A673 (cell line): ENCODE results near the gene IGSF21. TPM values are rescaled to one million over a fixed set of nuclear protein-coding genes. Genes with fewer than 3 reads are reported as not detected.

Experiments
- Bru-seq: library from RNA; stranded (reverse); fragments of 400-500 nt; gene quantifications from one replicate; lab custom pipeline; 2021; lab: Mats Ljungman, UMichigan
- BruChase-seq, 2 experiments: library from RNA; stranded (reverse); fragments of 400-500 nt; gene quantifications; one replicate each; lab custom pipeline; 2021; lab: Mats Ljungman, UMichigan
- BruUV-seq: library from RNA; stranded (reverse); fragments of 400-500 nt; replicated peaks from 2 replicates; lab custom pipeline; 2021; lab: Mats Ljungman, UMichigan
- CTCF ChIA-PET: fragments of 300-600 bp; sonication (Branson Sonifier 250); formaldehyde crosslinking; loops from one replicate; lab custom pipeline; 2022; ENCODE audit warnings: antibody characterized with exemption; lab: Charles Lee
- POLR2A ChIA-PET: fragments of 300-600 bp; sonication (Branson Sonifier 250); formaldehyde crosslinking; loops from one replicate; lab custom pipeline; 2022; ENCODE audit warnings: antibody characterized with exemption; ENCODE audit not compliant: low non-redundant PET; lab: Charles Lee
- DNase-seq: peaks from one replicate; pipeline ENCODE4 v3.0.0-alpha.2; 2015; ENCODE audit warnings: low spot score
- H3K27ac ChIP-seq: fragments of 200-600 bp; sonication (generic); 2 replicates; pipeline ENCODE4 v1.5.1; 2016; ENCODE audit warnings: mixed run types, low read depth, mild to moderate bottlenecking, mixed read lengths, antibody characterized with exemption, low read length; ENCODE audit not compliant: poor library complexity, severe bottlenecking
- H3K27me3 ChIP-seq: fragments of 200-600 bp; sonication (generic); replicated peaks from 2 replicates; pipeline ENCODE4 v1.6.1; 2017; ENCODE audit warnings: mixed run types, low read depth, mild to moderate bottlenecking, mixed read lengths, antibody characterized with exemption, low read length; ENCODE audit not compliant: insufficient read depth, poor library complexity
- H3K36me3 ChIP-seq: fragments of 200-600 bp; sonication (generic); 2 replicates; pipeline ENCODE4 v1.6.1; 2016; ENCODE audit warnings: mixed run types, mild to moderate bottlenecking, mixed read lengths, antibody characterized with exemption, low read length; ENCODE audit not compliant: insufficient read depth, poor library complexity, severe bottlenecking
- H3K4me1 ChIP-seq: fragments of 200-600 bp; sonication (generic); 2 replicates; pipeline ENCODE4 v1.6.1; 2017; ENCODE audit warnings: mixed run types, mild to moderate bottlenecking, mixed read lengths, antibody characterized with exemption, low read length; ENCODE audit not compliant: insufficient read depth, poor library complexity, severe bottlenecking
- H3K4me3 ChIP-seq: fragments of 200-600 bp; sonication (generic); 2 replicates; pipeline ENCODE4 v1.5.1; 2016; ENCODE audit warnings: low read depth, mixed run types, mild to moderate bottlenecking, mixed read lengths, low read length; ENCODE audit not compliant: poor library complexity, severe bottlenecking
- H3K9me3 ChIP-seq: fragments of 200-600 bp; sonication (generic); 2 replicates; pipeline ENCODE4 v1.6.1; 2016; ENCODE audit warnings: mixed run types, low read depth, mild to moderate bottlenecking, mixed read lengths, antibody characterized with exemption, low read length; ENCODE audit not compliant: poor library complexity, severe bottlenecking
- EZH2 ChIP-seq: fragments of 200-600 bp; sonication (generic); IDR thresholded peaks from 2 replicates; pipeline ENCODE4 v1.6.1; 2017; ENCODE audit warnings: borderline replicate concordance, low read depth, mild to moderate bottlenecking, mixed read lengths, antibody characterized with exemption, low read length; ENCODE audit not compliant: poor library complexity, severe bottlenecking
- intact Hi-C: fragments of 100-400 bp; cut with micrococcal nuclease; formaldehyde crosslinking; loops from one replicate; pipeline ENCODE4 v1.10.0; 2022; ENCODE audit not compliant: unreplicated experiment
- long read RNA-seq: library from polyadenylated mRNA; stranded (forward); transcript quantifications from one replicate; pipeline ENCODE4 v2.0.0, GENCODE V29; 2022
- total RNA-seq: library from RNA; stranded (reverse); gene quantifications from 2 replicates; pipeline ENCODE4 v1.2.3, GENCODE V29; 2021
- TF ChIP-seq, protein P1 (sequence below): fragments of 300-800, 200-600 bp; sonication (generic); conservative IDR thresholded peaks from 2 replicates; pipeline ENCODE4 v1.5.1; 2017; ENCODE audit warnings: low read depth, mild to moderate bottlenecking, antibody characterized with exemption, low read length, moderate library complexity, mixed read lengths

IGSF21 gene
- 3.2 and 4.1 TPM in 2 replicates for total RNA-seq
- percentile 34 among the genes with signal in this experiment for Bru-seq, nascent RNA
- percentile 30 among the genes with signal in this experiment for BruChase-seq, experiment 1, labeled RNA remaining after a 2-hour chase
- percentile 32 among the genes with signal in this experiment for BruChase-seq, experiment 2, labeled RNA remaining after a 6-hour chase
- long read RNA-seq, partial matches to known transcripts, result 0 of 3 reads
- long read RNA-seq, other reads (novel, unspliced or antisense), result 1 of 3 reads

DNA sequence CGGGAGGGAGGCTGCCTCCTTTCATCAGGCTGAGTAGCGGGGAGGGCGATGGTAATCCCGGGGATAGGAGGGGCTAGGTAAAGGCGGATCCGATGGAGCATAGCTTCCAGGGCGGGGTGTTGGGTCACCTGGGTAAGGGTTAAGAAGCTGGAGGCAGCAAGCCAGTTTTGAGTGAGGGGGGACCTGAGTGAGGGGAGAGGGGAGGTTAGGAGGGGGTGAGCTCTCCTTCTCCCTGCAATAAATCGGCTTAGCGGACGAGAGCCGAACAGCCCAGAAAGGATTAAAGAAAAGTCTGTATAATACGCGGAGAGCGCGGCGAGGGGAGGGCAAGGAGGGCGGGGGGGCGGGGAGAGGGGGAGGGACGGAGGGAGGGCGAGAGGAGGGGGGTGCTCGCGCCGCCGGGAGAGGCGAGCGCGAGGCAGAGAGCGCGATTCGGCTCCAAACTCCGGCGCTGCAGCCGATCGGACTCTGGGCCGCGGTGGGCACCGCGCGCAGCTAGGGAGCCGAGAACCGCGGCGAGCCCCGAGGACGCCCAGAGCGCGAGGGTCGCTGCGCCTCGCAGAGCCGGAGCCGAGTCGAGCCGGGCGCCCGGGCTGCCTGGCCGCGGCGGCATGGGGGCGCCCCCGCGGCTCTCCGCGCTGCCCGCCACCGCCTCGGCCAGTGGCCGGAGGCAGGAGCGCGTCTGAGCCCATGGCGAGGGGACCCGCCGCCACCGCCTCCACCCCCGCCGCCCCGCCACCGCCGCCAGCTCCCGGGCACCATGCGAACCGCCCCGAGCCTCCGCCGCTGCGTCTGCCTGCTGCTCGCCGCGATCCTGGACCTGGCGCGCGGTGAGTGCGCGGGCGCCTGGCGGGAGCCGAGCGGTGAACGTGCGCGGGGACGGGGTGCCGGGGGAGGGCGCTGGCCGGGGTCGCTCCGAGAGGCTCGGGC lies at the start of gene IGSF21:
Gene IGSF21, plus strand, starts transcription at position 430 of the 930 bp plus-strand sequence. Its CDS starts 331 bp downstream, at position 761.
- Histone ChIP-seq H3K4me1 (peaks cover 32% of the 10 kb centered on the region), H3K27ac (no peak within 1 kb of the TSS), H3K27me3 (peaks cover 53% of the 10 kb centered on the region), H3K36me3 (no peaks in the 10 kb centered on the region), H3K4me3 (peak within 1 kb of the TSS; percentile 36), H3K9me3 (no peaks in the 10 kb centered on the region)
- CTCF ChIA-PET, result interaction anchor here (0.6 kb wide), 1 partner anchor 340 kb away, joined by 3 read pairs; no protein-coding TSS in a partner anchor
- intact Hi-C loops, result no loop called here
- POLR2A ChIA-PET, result no interaction called here
- DNase-seq, result peak; percentile 16
- BruUV-seq, result no TSS peak
- TF ChIP-seq EZH2, result no peak
- TF ChIP-seq, protein P1, sequence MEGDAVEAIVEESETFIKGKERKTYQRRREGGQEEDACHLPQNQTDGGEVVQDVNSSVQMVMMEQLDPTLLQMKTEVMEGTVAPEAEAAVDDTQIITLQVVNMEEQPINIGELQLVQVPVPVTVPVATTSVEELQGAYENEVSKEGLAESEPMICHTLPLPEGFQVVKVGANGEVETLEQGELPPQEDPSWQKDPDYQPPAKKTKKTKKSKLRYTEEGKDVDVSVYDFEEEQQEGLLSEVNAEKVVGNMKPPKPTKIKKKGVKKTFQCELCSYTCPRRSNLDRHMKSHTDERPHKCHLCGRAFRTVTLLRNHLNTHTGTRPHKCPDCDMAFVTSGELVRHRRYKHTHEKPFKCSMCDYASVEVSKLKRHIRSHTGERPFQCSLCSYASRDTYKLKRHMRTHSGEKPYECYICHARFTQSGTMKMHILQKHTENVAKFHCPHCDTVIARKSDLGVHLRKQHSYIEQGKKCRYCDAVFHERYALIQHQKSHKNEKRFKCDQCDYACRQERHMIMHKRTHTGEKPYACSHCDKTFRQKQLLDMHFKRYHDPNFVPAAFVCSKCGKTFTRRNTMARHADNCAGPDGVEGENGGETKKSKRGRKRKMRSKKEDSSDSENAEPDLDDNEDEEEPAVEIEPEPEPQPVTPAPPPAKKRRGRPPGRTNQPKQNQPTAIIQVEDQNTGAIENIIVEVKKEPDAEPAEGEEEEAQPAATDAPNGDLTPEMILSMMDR, result no peak

DNA sequence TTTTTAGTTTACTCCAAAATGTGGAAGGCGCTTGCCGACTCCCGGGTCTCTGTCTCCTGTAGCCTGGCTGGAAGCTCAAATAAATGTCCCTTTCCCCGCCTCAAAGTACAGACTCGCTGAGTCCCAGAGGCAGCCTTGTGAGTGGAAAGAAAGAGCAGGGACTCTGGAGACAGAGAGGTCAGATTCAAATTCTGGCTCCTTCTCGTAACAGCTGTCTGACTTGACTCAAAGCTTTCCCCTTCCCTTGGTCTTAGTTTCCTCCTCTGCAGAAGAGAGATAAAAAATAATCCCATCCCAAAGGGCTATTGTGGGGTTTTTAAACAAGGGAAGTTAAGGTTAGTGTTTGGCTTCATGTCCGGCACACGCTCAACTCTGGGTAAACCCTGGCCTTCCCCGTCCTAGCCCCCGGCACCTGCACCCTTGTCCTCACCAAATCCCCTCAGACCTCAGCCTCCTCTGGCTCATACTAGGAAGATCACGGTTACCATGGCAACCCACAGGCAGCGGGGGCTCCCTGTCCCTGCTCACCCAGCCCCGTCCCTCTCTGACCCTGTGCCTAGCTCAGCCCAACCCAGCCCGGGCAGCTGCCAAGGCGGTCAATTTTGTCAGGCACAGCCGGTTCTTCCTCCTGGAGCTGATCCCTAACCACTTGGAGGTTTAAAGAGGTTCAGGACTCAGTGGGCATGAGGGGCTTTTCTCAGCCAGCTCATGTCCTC lies 49.2 kb upstream of the IGSF21 start:
- TF ChIP-seq EZH2, result no peak
- TF ChIP-seq, protein P1, result no peak
- intact Hi-C loops, result no loop called here
- ChIA-PET CTCF (no interaction called here), POLR2A (no interaction called here)
- Histone ChIP-seq H3K36me3 (no peaks in the 10 kb centered on the region), H3K27ac (no peak overlapping the region), H3K4me1 (no peaks in the 10 kb centered on the region), H3K27me3 (peaks cover 34% of the 10 kb centered on the region), H3K9me3 (no peaks in the 10 kb centered on the region), H3K4me3 (no peak overlapping the region)
- BruUV-seq, result no TSS peak
- DNase-seq, result no peak

DNA sequence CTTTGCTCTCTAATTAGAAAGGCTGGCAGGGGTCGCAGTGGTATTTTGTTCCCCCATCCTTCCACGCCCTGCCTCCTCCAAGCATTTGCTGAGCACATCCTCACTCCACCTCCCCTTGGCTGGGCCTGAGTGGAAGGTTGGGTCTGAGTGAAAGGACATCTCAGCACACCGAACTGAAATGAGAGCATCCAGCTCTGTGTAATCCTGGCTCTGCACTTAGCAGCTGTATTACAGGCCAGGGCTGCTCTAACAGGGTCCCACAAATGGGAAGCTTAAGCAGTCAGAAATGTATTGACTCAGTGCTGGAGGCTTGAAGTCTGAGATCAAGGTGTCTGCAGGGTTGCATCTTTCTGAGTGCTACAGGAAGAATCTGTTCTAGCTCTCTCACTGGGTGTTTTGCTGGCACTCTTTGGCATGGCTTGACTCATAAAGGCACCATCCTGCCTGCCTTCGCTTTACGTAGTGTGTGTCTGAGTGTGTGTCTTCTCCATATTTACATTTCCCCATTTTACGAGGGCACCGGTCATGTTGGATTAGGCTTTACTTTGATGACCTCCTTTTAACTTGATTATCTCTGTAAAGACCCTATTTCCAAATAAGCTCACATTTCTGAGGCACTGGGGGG lies 48.5 kb upstream of the IGSF21 start:
- CTCF ChIA-PET, result no interaction called here
- Histone ChIP-seq H3K27me3 (peaks cover 30% of the 10 kb centered on the region), H3K4me3 (no peak overlapping the region), H3K27ac (no peak overlapping the region), H3K9me3 (no peaks in the 10 kb centered on the region), H3K36me3 (no peaks in the 10 kb centered on the region), H3K4me1 (no peaks in the 10 kb centered on the region)
- no peak for DNase-seq
- no TSS peak for BruUV-seq
- intact Hi-C loops, result no loop called here
- POLR2A ChIA-PET, result no interaction called here
- TF ChIP-seq, protein P1, result no peak
- TF ChIP-seq EZH2, result no peak
